RWPE2 (cell line): ENCODE data around the gene GPC5.

ENCODE experiments used
- ATAC-seq: fragments of 200-7000 bp; cut with Tn5 transposase; 3 replicates; pipeline ENCODE4 v1.9.1; 2021; ENCODE audit warnings: low read depth
- DNase-seq: peaks from one replicate; pipeline ENCODE4 v3.0.0-alpha.2; 2020; ENCODE audit warnings: low spot score
- H3K27ac ChIP-seq: fragments of 450-650 bp; 2 replicates; pipeline ENCODE4 v1.5.1; 2017; ENCODE audit warnings: mild to moderate bottlenecking; ENCODE audit not compliant: poor library complexity, severe bottlenecking
- H3K27me3 ChIP-seq: fragments of 250-450 bp; sonication (Bioruptor Pico); 2 replicates; pipeline ENCODE4 v1.5.1; 2021; ENCODE audit warnings: mild to moderate bottlenecking, moderate library complexity; ENCODE audit not compliant: insufficient read depth, poor library complexity, severe bottlenecking
- H3K36me3 ChIP-seq: fragments of 250-450 bp; sonication (Bioruptor Pico); 2 replicates; pipeline ENCODE4 v1.5.1; 2020; ENCODE audit warnings: low read depth, mild to moderate bottlenecking, moderate library complexity
- H3K4me1 ChIP-seq: fragments of 250-450 bp; sonication (Bioruptor Pico); 2 replicates; pipeline ENCODE4 v1.5.1; 2021; ENCODE audit warnings: mild to moderate bottlenecking, moderate library complexity; ENCODE audit not compliant: insufficient read depth, poor library complexity, severe bottlenecking
- H3K4me3 ChIP-seq: fragments of 250-450 bp; sonication (Bioruptor Pico); 2 replicates; pipeline ENCODE4 v1.5.1; 2021; ENCODE audit warnings: mild to moderate bottlenecking, moderate library complexity; ENCODE audit not compliant: severe bottlenecking
- H3K9me3 ChIP-seq: fragments of 250-450 bp; sonication (Bioruptor Pico); 2 replicates; pipeline ENCODE4 v1.5.1; 2021; ENCODE audit warnings: mild to moderate bottlenecking, moderate library complexity; ENCODE audit not compliant: severe bottlenecking
- CTCF ChIP-seq: fragments of 450-650 bp; IDR thresholded peaks from one replicate; pipeline ENCODE4 v1.5.1; 2017; ENCODE audit warnings: mild to moderate bottlenecking, moderate library complexity; ENCODE audit not compliant: poor library complexity, severe bottlenecking

The GPC5 gene

GRCh38 chr13:91702411-91702810 lies 304.0 kb downstream of the GPC5 start:
- TF ChIP-seq CTCF = no peak
- Histone ChIP-seq H3K4me1 (no peaks in the 10 kb centered on the region), H3K27ac (no peak overlapping the region), H3K36me3 (no peaks in the 10 kb centered on the region), H3K9me3 (peaks cover 3% of the 10 kb centered on the region), H3K27me3 (no peaks in the 10 kb centered on the region), H3K4me3 (no peak overlapping the region)
- DNase-seq (no peak), ATAC-seq (no peak)

- TF ChIP-seq CTCF = no peak
- H3K9me3 ChIP-seq = peaks cover 2% of the 10 kb centered on the region
- DNase-seq = no peak
- H3K4me3 ChIP-seq = no peak overlapping the region
- ATAC-seq = no peak
- no peaks in the 10 kb centered on the region for H3K4me1 ChIP-seq
- no peak overlapping the region for H3K27ac ChIP-seq
- H3K36me3 ChIP-seq = no peaks in the 10 kb centered on the region
- H3K27me3 ChIP-seq = no peaks in the 10 kb centered on the region
Observed at GRCh38 chr13:91704398-91704797, 306.0 kb downstream of the GPC5 start.

- no peaks in the 10 kb centered on the region for H3K27me3 ChIP-seq
- ATAC-seq = no peak
- no peak for TF ChIP-seq CTCF
Observed at GRCh38 chr13:91708558-91708957, 310.1 kb downstream of the GPC5 start.

GRCh38 chr13:91709180-91709579 lies 310.8 kb downstream of the GPC5 start:
- no peak overlapping the region for H3K4me3 ChIP-seq
- no peak for DNase-seq
- ATAC-seq = no peak
- H3K27me3 ChIP-seq = no peaks in the 10 kb centered on the region
- H3K36me3 ChIP-seq = no peaks in the 10 kb centered on the region
- H3K9me3 ChIP-seq = peaks cover 4% of the 10 kb centered on the region
- TF ChIP-seq CTCF = no peak
- H3K27ac ChIP-seq = no peak overlapping the region
- no peaks in the 10 kb centered on the region for H3K4me1 ChIP-seq

More at GRCh38 chr13:91708558-91708957, 310.1 kb downstream of the GPC5 start:
- Histone ChIP-seq H3K36me3 (no peaks in the 10 kb centered on the region), H3K9me3 (peaks cover 4% of the 10 kb centered on the region), H3K4me1 (no peaks in the 10 kb centered on the region), H3K4me3 (no peak overlapping the region), H3K27ac (no peak overlapping the region)
- DNase-seq = no peak

GRCh38 chr13:91710733-91711132 lies 312.3 kb downstream of the GPC5 start:
- no peak for DNase-seq
- Histone ChIP-seq H3K27ac (no peak overlapping the region), H3K36me3 (no peaks in the 10 kb centered on the region), H3K4me3 (no peak overlapping the region), H3K27me3 (no peaks in the 10 kb centered on the region), H3K4me1 (no peaks in the 10 kb centered on the region), H3K9me3 (peaks cover 4% of the 10 kb centered on the region)
- no peak for ATAC-seq
- TF ChIP-seq CTCF = no peak
